ENCODE results near the gene DNAJC27. TPM values are rescaled to one million over a fixed set of nuclear protein-coding genes. Genes with fewer than 3 reads are reported as not detected.

The DNAJC27 gene
- total RNA-seq, 2 experiments from 2014 or later: 20.0 to 23.1 TPM

DNA sequence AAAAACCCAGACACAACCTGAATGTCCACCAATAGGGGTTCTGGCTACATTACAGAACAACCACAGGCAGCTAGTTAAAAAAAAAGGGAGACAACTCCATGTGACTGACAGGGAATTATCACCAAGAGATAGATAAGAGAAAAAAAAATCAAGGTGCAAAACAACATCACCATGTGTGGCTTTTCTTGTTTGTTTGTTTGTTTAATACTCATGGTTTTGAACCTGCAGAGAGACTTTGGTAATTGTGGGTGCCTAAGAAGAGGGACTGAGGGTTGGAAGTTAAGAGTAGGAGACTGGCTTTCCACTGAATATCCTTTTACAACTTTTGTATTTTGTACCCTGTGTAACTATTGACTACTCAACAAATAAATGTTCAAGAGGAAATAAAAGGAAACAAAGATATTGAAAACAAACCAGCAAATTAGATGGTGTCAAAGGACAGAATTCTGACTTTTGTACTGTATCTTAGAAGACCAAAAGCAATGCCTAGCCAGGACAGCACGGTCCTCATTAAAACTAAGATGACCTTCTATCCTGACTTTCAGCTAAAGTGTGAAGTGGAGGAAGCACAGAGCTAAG lies 22.5 kb upstream of the DNAJC27 start:
- H3K4me1 ChIP-seq (ENCODE audit: insufficient read depth, low read length): no peaks in the 10 kb centered on the region
- Mint-ChIP-seq H3K9me3 (no peaks in the 10 kb centered on the region), H3K27me3 (peaks cover 8% of the 10 kb centered on the region), H3K4me3 (no peak overlapping the region), H3K36me3 (ENCODE audit: low read depth) (no peaks in the 10 kb centered on the region), H3K27ac (no peak overlapping the region), H3K4me1 (ENCODE audit: low read depth) (no peaks in the 10 kb centered on the region)
- no peak for ATAC-seq (ENCODE audit: poor library complexity)
- intact Hi-C loops (cut with DNase I, micrococcal nuclease): no loop called here
- no peaks in the 10 kb centered on the region for H3K9me3 ChIP-seq (ENCODE audit: control insufficient read depth in 1 of 2, insufficient read depth in 1 of 2, low read length in 2 of 2)
- no peak overlapping the region for H3K27ac ChIP-seq (ENCODE audit: low read depth in 1 of 2, low read length in 2 of 2)
- ChIA-PET CTCF (no interaction called here), POLR2A (no interaction called here)
- no peak for DNase-seq
- H3K36me3 ChIP-seq (ENCODE audit: insufficient read depth, low read length): no peaks in the 10 kb centered on the region
- H3K27me3 ChIP-seq (ENCODE audit: control insufficient read depth in 1 of 2, insufficient read depth in 2 of 2, low read length in 2 of 2): no peaks in the 10 kb centered on the region
- no peak overlapping the region for H3K4me3 ChIP-seq (ENCODE audit: low read length)
- TF ChIP-seq, protein P1, sequence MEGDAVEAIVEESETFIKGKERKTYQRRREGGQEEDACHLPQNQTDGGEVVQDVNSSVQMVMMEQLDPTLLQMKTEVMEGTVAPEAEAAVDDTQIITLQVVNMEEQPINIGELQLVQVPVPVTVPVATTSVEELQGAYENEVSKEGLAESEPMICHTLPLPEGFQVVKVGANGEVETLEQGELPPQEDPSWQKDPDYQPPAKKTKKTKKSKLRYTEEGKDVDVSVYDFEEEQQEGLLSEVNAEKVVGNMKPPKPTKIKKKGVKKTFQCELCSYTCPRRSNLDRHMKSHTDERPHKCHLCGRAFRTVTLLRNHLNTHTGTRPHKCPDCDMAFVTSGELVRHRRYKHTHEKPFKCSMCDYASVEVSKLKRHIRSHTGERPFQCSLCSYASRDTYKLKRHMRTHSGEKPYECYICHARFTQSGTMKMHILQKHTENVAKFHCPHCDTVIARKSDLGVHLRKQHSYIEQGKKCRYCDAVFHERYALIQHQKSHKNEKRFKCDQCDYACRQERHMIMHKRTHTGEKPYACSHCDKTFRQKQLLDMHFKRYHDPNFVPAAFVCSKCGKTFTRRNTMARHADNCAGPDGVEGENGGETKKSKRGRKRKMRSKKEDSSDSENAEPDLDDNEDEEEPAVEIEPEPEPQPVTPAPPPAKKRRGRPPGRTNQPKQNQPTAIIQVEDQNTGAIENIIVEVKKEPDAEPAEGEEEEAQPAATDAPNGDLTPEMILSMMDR (IDR thresholded peaks at IDR 0.05): no peak

DNA sequence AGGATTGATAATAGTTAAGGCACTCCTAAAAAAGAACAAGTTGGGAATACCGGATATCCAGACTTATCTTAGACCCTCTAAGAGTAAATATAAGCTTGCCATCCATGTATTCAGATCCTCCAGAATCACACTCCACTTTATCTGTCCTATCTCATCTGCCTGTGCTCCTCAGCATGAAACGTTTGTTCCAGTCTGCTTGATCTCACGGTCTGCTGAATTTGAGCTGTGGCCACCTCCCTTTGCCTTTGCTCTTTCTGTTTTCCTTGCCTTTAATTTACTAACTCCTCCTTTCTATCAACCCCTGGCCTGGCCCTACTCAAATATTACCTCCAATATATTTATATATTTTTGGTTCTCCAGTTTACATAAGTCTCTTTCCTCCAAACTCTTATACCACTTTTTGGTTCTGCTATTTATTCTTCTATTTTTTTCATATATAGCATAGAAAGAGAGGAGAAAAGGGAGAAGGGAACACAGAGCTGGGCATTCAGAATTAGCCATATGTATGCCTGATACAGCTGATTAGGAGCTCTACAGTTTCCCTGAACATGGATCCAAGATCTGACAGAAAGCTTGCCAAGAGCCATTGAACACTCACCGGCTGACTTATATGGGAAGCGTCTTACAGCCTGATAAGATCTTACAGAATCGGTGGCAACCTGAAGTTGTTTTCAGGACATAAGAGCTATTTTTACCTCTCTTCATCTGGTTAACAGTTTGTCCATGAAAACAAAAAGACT lies 21.8 kb upstream of the DNAJC27 start:
- DNase-seq (no peak), ATAC-seq (ENCODE audit: poor library complexity) (no peak)
- peaks cover 8% of the 10 kb centered on the region for H3K27me3 Mint-ChIP-seq
- Histone ChIP-seq H3K4me1 (ENCODE audit: insufficient read depth, low read length) (no peaks in the 10 kb centered on the region), H3K4me3 (ENCODE audit: low read length) (no peak overlapping the region), H3K36me3 (ENCODE audit: insufficient read depth, low read length) (no peaks in the 10 kb centered on the region), H3K9me3 (ENCODE audit: control insufficient read depth in 1 of 2, insufficient read depth in 1 of 2, low read length in 2 of 2) (no peaks in the 10 kb centered on the region), H3K27me3 (ENCODE audit: control insufficient read depth in 1 of 2, insufficient read depth in 2 of 2, low read length in 2 of 2) (no peaks in the 10 kb centered on the region), H3K27ac (ENCODE audit: low read depth in 1 of 2, low read length in 2 of 2) (no peak overlapping the region)
- H3K27ac Mint-ChIP-seq: no peak overlapping the region
- no peak overlapping the region for H3K4me3 Mint-ChIP-seq
- POLR2A ChIA-PET: interaction anchor here (0.6 kb wide), 2 partner anchors 35 to 205 kb away, joined by 3 read pairs; no protein-coding TSS in a partner anchor
- H3K36me3 Mint-ChIP-seq (ENCODE audit: low read depth): no peaks in the 10 kb centered on the region
- CTCF ChIA-PET: no interaction called here
- no peaks in the 10 kb centered on the region for H3K9me3 Mint-ChIP-seq
- intact Hi-C loops (cut with DNase I, micrococcal nuclease): no loop called here
- H3K4me1 Mint-ChIP-seq (ENCODE audit: low read depth): no peaks in the 10 kb centered on the region
- TF ChIP-seq, protein P1 (IDR thresholded peaks at IDR 0.05): no peak

DNA sequence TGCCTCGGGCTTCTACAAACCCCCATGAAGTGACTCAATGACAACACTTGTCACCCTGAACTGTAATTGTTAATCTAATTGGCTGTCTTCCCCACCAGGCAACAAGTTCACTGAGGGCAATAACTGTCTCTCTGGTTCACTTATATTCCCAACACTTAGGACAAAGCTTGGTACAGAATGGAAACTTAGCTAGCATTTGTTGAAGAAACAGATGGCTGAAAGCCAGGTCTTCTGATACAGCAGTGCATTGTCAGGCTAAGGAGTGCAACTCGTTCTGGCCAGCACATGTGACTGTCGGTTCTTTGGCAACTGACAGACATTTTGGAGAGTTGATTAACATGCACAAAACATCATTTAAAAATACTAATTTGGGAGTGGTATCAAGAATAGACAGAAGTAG lies 14.6 kb upstream of the DNAJC27 start:
- no peak overlapping the region for H3K27ac ChIP-seq (ENCODE audit: low read depth in 1 of 2, low read length in 2 of 2)
- ChIA-PET CTCF (interaction anchor here (0.8 to 1.1 kb wide), 2 partner anchors 11 kb away, joined by 3 to 5 read pairs; no protein-coding TSS in a partner anchor), POLR2A (no interaction called here)

More for the DNA sequence above, 14.6 kb upstream of the DNAJC27 start:
- TF ChIP-seq, protein P1 (IDR thresholded peaks at IDR 0.05): no peak
- ATAC-seq (ENCODE audit: poor library complexity): no peak
- no peak overlapping the region for H3K4me3 ChIP-seq (ENCODE audit: low read length)
- no peak overlapping the region for H3K4me3 Mint-ChIP-seq
- H3K27ac Mint-ChIP-seq: no peak overlapping the region
- no peaks in the 10 kb centered on the region for H3K9me3 ChIP-seq (ENCODE audit: control insufficient read depth in 1 of 2, insufficient read depth in 1 of 2, low read length in 2 of 2)
- no peaks in the 10 kb centered on the region for H3K36me3 Mint-ChIP-seq (ENCODE audit: low read depth)
- intact Hi-C loops (cut with DNase I, micrococcal nuclease): no loop called here
- H3K9me3 Mint-ChIP-seq: no peaks in the 10 kb centered on the region
- no peak for DNase-seq
- no peaks in the 10 kb centered on the region for H3K36me3 ChIP-seq (ENCODE audit: insufficient read depth, low read length)
- H3K27me3 Mint-ChIP-seq: peaks cover 2% of the 10 kb centered on the region
- no peaks in the 10 kb centered on the region for H3K4me1 Mint-ChIP-seq (ENCODE audit: low read depth)
- H3K4me1 ChIP-seq (ENCODE audit: insufficient read depth, low read length): no peaks in the 10 kb centered on the region
- no peaks in the 10 kb centered on the region for H3K27me3 ChIP-seq (ENCODE audit: control insufficient read depth in 1 of 2, insufficient read depth in 2 of 2, low read length in 2 of 2)
